Stimulated activated CD4-positive, alpha-beta T cell treated with anti-CD3 and anti-CD28 coated beads, TNF-alpha, amount 100 ng/mL, for 4 hours (primary cell): ENCODE results near the gene GIMAP8.
"Not testable (repeated sequence)": the region's sequence is repeated elsewhere in the genome, so short reads cannot be mapped to it uniquely, and the experiment has no call there.

ENCODE experiments used
- DNase-seq, 3 experiments: peaks; one replicate each; pipeline ENCODE4 v3.0.0-alpha.2; 2020; ENCODE audit warnings: low read depth in 3 of 3

GIMAP8 gene

DNA sequence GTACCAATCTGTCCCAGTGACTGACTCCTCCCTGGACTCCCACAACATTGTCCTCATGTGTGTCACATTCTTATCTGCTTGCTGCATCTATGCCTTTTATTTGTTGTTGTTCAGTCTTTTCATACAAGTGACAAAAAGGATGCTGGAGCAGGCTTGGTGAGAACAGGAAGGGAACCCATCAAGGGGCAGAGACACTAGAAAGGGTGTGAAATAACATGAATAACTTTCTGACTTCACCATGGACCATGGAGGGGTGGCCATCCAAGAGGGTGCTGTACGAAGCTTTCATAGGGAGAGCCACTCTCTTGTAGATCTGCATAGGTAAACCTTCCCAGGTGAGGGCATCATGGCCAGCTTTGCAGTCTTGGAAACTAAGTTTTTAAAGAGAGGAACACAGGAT, 14.5 kb downstream of the GIMAP8 start:
- no peak for DNase-seq

GRCh38 chr7:150465414-150465813, 15.0 kb downstream of the GIMAP8 start:
- DNase-seq: no peak

DNA sequence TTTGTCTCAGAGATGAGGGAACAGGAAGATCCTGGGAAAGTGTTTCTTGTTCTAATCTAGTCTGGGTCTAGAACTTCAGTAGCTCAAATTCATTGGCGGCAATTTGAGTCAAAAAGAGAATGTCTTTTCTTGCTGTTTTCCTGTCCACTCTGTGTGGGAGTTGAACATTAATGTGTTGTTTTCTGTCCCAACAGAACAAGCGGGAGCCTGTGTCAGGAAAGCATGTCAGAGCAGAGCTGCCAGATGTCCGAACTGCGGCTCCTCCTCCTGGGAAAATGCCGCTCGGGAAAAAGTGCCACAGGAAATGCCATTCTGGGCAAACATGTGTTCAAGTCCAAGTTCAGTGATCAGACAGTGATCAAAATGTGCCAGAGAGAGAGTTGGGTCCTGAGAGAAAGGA, 16.0 kb downstream of the GIMAP8 start:
- DNase-seq: no peak

DNA sequence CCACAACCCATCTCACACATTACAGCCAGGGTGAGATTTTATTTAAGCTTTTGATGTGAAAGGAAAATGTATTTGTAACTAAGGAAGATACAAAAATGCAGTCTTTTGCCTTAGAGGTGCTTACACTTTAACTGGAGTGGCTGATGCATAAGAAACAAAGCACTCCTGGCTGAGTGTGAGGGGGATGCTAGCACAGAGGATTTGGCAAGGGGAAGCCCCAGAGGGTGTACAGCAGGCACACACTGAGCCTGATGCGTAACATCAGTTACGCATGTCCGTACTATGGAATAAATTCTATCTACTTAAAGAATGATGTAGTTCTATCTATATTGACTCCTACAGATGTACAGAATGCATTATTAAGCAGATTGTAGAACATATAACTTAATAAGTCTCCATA, 17.8 kb downstream of the GIMAP8 start:
- DNase-seq: no peak

GRCh38 chr7:150471886-150472285, 21.5 kb downstream of the GIMAP8 start:
- DNase-seq: no peak

- DNase-seq: no peak
Observed at GRCh38 chr7:150473902-150474301, 23.5 kb downstream of the GIMAP8 start.

GRCh38 chr7:150476285-150476684, 25.9 kb downstream of the GIMAP8 start:
- DNase-seq: no peak

- DNase-seq: peak in 1 of 3 experiments; percentile 27
Observed at GRCh38 chr7:150476819-150477631, 26.6 kb downstream of the GIMAP8 start.

DNA sequence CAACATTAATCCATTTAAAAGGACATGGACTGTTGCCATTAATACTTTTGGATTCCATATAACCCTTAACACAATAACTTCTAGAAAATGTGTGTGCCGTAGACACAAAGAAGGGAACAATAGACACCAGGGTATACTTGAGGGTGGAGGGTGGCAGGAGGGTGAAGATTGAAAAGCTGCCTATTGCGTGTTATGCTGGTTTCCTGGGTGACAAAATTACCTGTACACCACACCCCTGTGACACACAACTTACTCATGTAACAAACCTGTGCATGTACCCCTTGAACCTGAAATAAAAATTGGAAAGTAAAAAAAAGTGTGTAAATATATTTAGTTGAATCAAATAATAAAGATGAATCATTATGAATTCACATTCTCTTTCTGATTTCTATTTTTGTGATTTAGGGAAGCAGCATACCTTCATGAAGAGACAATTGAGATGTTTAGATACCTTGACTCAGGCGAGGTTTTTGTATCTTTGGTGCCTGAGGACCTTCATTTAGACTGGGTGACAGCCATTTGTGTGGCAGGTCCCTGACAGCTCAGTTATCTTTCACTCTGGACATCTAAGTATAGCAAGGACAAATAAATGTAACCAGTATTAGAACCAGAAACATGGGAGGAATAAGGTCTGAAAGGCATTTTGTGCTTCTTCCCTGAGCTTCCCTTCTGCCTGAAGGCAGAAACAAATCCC, 28.7 kb downstream of the GIMAP8 start:
- peak in 1 of 3 experiments; percentile 16 for DNase-seq

DNA sequence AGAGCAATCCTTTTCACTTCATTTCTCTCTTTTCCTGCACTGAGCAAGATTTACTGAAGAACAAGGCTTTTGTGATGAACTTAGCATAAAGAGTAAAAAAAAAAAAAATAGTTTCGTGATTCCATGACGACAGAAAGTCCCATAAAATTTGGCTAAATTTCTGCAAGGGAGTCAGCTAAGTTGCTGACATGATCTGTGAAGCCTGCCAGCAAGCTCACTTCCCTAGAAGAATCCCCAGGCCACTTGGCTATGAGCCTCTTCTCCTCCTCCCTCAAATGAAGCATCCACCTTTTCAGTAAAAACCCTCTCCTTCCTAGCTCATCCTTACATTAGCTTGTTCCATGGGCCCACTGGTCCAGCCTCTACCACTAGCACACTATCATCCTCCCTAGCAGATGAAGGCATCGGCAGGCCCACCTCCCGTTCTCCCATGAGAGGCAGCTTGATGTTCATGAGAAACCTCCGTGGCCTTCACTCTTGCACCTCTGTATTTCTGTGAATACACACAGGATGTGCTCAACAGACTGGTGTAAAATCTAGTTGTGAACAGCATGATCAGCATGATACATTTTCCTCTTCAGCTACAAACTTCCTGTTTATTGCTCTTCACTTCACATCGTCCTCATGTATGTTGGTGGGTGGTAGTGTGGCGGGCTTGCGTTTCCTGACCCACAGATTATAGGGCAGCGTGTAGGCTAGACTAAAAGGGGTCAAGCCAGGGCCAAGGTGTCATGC, 30.9 kb downstream of the GIMAP8 start:
- DNase-seq: peak in 2 of 3 experiments; percentile 10 to 21

GRCh38 chr7:150481922-150482321, 31.5 kb downstream of the GIMAP8 start:
- DNase-seq: no peak

DNA sequence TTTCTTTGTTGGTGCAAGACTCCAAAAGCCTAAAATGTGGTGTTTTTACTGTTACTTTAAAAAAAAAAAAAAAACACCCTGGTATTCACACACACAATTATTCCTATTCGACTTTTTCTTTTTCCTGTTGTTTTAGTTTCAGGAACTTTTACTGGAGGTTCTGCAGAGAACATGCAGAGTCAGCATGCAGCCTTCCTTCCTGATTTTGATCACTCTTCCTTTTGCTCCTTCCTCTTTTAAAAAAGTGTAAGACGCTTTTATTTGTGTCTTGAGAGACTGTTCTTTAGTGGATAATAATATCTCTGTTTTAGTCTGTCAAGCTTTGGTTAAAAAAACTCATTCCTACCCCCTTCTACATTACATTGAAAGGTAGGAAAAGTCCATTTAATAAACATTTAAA, 33.1 kb downstream of the GIMAP8 start:
- DNase-seq: not testable (repeated sequence)

DNA sequence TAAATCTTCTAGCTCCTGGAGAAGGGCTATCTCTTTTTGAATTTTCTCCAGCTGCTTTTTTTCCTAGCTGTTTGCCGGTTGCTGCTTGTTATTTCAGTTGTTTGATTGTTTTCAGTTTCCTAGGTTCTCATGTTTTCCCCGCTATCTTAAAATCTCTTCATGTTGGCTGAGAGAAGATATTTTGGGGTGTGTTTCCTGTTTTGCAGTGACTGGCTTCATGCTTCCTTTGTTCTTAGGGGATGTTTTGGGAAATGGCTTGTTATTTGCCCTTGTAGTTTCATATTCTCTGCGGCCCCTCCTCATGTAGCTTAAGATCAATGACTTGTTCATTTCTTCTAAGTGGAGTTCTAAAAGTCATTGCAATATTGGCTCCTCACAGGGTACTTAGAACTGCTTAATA, 33.6 kb downstream of the GIMAP8 start:
- DNase-seq: not testable (repeated sequence)

DNA sequence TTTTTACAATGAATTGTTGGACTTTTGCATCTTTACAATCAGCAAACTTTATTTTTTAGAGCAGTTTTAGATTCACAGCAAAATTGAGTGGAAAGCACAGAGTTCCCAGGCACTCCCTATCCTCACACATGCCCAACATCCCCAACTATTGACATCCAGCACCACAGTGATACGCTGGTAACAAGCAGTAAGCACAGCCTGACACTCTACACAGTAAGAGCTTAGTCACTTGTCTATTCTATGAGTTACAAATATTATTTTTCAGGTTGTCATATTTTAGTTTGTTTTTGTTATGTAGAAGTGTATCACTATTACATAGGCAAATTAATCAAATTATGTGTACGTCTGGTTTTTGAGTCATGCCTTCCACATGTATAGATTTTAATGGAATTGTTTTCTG, 37.2 kb downstream of the GIMAP8 start:
- no peak for DNase-seq

- no peak for DNase-seq
Observed at GRCh38 chr7:150489782-150490181, 39.4 kb downstream of the GIMAP8 start.

DNA sequence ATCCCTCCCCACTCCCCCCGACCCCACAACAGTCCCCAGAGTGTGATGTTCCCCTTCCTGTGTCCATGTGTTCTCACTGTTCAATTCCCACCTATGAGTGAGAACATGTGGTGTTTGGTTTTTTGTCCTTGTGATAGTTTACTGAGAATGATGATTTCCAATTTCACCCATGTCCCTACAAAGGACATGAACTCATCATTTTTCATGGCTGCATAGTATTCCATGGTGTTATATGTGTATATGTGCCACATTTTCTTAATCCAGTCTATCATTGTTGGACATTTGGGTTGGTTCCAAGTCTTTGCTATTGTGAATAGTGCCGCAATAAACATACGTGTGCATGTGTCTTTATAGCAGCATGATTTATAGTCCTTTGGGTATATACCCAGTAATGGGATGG, 43.0 kb downstream of the GIMAP8 start:
- not testable (repeated sequence) for DNase-seq

DNA sequence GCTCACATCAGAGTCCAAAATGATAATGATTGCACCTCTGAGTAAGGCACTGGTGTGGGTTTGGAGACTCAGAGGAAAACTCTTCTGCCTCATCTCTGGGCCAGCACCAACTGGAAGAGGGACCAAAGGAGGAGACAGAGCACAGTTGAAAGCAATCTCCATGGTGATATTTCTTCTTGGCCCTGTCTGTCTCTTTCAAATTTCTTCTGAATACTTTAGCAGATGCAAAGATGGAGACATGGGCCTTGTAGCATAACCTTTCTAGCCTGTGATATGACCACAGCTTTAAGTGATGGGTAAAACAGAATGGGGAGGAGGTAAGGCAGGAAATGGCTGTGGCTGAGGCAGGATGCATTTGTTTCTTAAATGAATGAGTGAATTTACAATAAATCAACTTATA, 52.1 kb downstream of the GIMAP8 start:
- DNase-seq: no peak

DNA sequence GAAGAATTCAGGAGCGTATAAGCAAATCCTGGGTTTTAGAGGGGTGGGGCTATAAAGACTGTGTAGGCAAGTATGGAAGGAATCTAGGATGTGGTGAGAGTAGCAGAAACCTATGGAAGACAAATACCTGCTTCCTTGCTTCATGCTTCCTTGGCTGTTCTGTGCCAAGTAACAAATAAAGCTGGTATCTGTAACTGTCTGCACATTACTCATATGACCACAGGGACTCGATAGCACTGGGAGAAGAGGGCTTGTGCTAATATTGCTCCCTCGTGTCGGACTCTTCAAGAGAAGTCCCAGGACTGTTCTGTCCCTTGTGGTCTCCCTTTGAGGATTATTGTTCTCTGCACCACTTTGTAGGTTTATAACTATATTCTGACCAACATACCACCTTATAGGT, 52.7 kb downstream of the GIMAP8 start:
- no peak for DNase-seq

GRCh38 chr7:150503581-150503980, 53.2 kb downstream of the GIMAP8 start:
- DNase-seq: no peak

- DNase-seq: no peak
Observed at GRCh38 chr7:150507947-150508602, 57.6 kb downstream of the GIMAP8 start.

- DNase-seq: no peak
Observed at GRCh38 chr7:150511048-150511447, 60.6 kb downstream of the GIMAP8 start.

DNA sequence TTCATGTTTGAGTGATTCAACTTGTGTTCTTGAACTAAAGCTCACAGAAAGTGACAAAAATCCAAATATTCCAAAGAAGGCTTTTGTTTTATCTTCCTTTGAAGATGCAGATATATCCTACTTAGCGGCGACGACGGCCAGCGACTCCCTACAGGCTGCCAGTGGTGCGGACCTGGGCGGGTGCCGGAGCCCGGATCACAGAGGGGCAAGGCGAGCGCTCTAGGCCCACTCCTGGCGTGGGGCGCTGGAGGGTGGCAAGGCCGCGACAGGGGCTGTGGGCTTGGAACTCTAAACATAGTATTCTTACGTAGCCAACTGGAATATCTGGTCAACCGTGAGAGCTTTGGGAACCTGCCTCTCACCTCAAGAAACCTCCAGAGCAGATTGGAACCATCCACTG, 63.3 kb downstream of the GIMAP8 start:
- DNase-seq: no peak
